Measurements from ENCODE around the gene GRWD1.

The GRWD1 gene

DNA sequence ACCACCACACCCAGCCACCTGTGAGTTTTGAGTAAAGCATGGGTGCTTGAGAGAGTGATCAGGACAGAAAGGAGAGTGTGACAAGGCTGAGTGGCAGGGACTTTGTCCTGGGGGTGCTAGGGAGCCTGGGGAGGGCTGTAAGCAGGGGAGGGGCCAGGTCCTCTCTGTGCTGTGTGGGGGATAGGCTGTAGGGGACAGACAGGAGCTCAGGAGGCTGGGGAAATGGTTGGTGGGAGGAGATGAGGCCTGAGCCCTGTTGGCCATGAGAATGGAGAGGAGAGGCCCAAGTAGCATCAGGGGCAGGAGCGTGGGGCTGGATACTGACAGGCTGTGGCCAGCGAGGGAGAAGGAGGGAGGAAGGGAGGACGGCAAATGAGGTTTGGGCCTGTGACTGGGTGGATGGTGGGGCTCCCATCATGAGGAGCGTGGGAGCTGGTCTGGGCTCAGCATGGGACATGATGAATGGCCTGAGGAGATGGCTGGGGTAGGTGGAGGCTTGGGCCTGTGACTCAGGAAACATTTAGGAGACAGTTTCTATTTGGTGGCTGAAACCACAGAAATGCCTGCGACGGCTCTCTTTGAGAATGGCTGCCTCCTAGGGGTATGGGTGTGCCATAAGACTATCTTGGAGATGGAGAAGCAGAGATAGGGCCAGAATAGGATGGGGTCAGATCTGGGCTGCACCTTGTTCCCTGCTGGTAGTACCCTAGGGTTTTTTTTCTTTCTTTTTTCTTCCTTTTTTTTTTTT, 27.3 kb upstream of the GRWD1 start:
- Histone ChIP-seq H3K9me3 (ENCODE audit: severe bottlenecking) (no peaks in the 10 kb centered on the region), H3K4me3 (ENCODE audit: low read depth, low read length) (no peak overlapping the region), H3K27ac (no peak overlapping the region)

DNA sequence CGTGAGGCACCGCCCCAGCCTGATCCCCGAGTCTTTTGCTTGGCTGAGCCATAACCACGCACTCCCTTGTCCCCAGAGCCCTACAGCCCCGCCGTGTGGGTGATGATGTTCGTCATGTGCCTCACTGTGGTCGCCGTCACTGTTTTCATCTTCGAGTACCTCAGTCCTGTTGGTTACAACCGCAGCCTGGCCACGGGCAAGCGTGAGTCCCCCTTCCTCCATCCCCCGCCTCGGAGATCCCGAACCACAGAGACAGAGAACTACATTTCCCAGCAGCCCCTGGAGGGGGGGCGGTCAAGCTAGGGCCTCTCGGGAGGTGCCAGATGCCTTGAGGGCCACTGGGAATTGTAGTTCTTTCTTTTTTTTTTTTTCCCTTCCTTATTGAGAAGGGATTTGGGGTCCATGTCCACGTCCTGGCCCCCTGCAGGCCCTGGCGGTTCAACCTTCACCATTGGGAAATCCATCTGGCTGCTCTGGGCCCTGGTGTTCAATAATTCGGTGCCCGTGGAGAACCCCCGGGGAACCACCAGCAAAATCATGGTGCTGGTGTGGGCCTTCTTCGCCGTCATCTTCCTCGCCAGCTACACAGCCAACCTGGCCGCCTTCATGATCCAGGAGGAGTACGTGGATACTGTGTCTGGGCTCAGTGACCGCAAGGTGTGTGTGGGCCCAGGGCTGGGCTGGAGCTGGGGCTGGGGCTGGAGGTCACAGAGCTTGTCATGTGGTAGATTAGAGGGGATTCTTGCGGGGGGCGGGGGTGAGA, 26.4 kb upstream of the GRWD1 start:
- no peaks in the 10 kb centered on the region for H3K9me3 ChIP-seq (ENCODE audit: severe bottlenecking)
- TF ChIP-seq, protein P1, sequence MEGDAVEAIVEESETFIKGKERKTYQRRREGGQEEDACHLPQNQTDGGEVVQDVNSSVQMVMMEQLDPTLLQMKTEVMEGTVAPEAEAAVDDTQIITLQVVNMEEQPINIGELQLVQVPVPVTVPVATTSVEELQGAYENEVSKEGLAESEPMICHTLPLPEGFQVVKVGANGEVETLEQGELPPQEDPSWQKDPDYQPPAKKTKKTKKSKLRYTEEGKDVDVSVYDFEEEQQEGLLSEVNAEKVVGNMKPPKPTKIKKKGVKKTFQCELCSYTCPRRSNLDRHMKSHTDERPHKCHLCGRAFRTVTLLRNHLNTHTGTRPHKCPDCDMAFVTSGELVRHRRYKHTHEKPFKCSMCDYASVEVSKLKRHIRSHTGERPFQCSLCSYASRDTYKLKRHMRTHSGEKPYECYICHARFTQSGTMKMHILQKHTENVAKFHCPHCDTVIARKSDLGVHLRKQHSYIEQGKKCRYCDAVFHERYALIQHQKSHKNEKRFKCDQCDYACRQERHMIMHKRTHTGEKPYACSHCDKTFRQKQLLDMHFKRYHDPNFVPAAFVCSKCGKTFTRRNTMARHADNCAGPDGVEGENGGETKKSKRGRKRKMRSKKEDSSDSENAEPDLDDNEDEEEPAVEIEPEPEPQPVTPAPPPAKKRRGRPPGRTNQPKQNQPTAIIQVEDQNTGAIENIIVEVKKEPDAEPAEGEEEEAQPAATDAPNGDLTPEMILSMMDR (IDR thresholded peaks at IDR 0.05; ENCODE audit: low read depth, low read length) = no peak
- H3K27me3 ChIP-seq (ENCODE audit: insufficient read depth, low read depth, severe bottlenecking) = no peaks in the 10 kb centered on the region
- DNase-seq = peak; percentile 60
- no peak overlapping the region for H3K27ac ChIP-seq
- peaks cover 3% of the 10 kb centered on the region; the same call in 1 of the 2 replicates for H3K36me3 ChIP-seq
- H3K4me3 ChIP-seq (ENCODE audit: low read depth, low read length) = no peak overlapping the region

More for the DNA sequence above, 27.3 kb upstream of the GRWD1 start:
- no peaks in the 10 kb centered on the region for H3K27me3 ChIP-seq (ENCODE audit: insufficient read depth, low read depth, severe bottlenecking)
- TF ChIP-seq, protein P1 (IDR thresholded peaks at IDR 0.05; ENCODE audit: low read depth, low read length) = no peak
- H3K36me3 ChIP-seq = peaks cover 3% of the 10 kb centered on the region; the same call in 1 of the 2 replicates
- DNase-seq = no peak

DNA sequence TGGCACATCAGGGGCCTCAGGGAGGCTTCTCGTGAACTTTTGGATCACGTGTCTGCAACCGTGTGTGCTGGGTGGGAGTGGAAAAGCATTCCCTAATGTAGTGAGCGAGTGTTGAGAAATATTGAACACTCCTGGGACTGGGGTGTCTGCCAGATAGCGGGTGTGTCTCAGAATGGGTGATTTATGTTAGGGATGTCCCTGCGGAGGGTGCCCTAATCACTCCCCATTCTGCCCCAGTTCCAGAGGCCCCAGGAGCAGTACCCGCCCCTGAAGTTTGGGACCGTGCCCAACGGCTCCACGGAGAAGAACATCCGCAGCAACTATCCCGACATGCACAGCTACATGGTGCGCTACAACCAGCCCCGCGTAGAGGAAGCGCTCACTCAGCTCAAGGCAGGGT, 24.2 kb upstream of the GRWD1 start:
- no peak for DNase-seq
- Histone ChIP-seq H3K27me3 (ENCODE audit: insufficient read depth, low read depth, severe bottlenecking) (no peaks in the 10 kb centered on the region), H3K36me3 (no peaks in the 10 kb centered on the region), H3K9me3 (ENCODE audit: severe bottlenecking) (no peaks in the 10 kb centered on the region), H3K27ac (no peak overlapping the region), H3K4me3 (ENCODE audit: low read depth, low read length) (no peak overlapping the region)
- TF ChIP-seq, protein P1 (IDR thresholded peaks at IDR 0.05; ENCODE audit: low read depth, low read length) = no peak

DNA sequence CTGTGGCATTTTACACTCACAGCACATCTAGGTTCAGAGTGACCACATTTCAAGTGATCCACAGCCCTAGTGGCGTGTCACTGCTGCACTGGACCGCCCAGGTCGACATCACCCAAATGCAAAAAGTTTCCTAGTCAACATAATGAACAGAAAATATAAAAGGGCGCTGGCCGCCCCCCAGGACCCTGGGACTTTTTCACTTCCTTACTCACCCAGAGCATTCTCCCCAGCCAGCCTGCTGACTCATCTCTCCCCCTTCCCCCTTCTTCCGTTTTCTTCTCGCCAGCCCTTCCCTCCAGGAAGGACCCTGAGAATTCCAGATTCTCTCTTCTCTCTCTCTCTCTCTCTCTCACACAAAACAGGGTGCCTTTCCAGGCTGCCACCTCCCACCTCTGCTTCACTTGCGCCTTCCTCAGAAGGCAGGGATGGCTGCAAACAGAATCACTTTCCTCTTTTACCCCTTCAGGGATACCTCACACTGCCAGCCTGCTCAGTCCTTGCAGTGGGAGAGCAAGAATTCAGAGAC, 21.0 kb upstream of the GRWD1 start:
- H3K4me3 ChIP-seq (ENCODE audit: low read depth, low read length) = no peak overlapping the region

DNA sequence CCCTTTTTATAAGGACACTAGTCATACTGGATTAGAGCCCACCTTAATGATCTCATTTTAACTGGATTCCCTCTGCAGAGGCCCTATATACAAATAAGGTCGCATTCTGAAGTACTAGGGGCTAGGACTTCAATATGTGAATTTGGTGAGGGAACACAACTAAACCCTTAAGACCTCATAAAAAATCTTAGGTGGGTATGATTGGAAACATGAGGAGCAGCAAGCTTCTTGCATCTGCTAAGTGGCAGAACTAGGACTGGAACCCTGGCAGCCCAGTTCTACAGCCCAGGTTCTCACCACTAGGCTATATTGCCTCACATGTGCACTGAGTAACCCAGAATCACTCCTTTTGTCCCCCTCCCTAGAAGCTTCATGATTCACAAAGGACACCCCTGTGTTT, 17.1 kb upstream of the GRWD1 start:
- H3K4me3 ChIP-seq (ENCODE audit: low read depth, low read length) = no peak overlapping the region
- no peak overlapping the region for H3K27ac ChIP-seq
- no peaks in the 10 kb centered on the region for H3K9me3 ChIP-seq (ENCODE audit: severe bottlenecking)
- no peak for DNase-seq
- TF ChIP-seq, protein P1 (IDR thresholded peaks at IDR 0.05; ENCODE audit: low read depth, low read length) = no peak
- no peaks in the 10 kb centered on the region; the same call in 1 of the 2 replicates for H3K36me3 ChIP-seq
- no peaks in the 10 kb centered on the region for H3K27me3 ChIP-seq (ENCODE audit: insufficient read depth, low read depth, severe bottlenecking)

More for the DNA sequence above, 21.0 kb upstream of the GRWD1 start:
- no peak for DNase-seq
- no peaks in the 10 kb centered on the region for H3K9me3 ChIP-seq (ENCODE audit: severe bottlenecking)
- no peaks in the 10 kb centered on the region for H3K36me3 ChIP-seq
- TF ChIP-seq, protein P1 (IDR thresholded peaks at IDR 0.05; ENCODE audit: low read depth, low read length) = no peak
- H3K27me3 ChIP-seq (ENCODE audit: insufficient read depth, low read depth, severe bottlenecking) = no peaks in the 10 kb centered on the region
- H3K27ac ChIP-seq = no peak overlapping the region

Measured in WERI-Rb-1 (cell line).